Hepatocyte (in vitro differentiated cells): ENCODE results near the gene FAM210A. TPM values are rescaled to one million over a fixed set of nuclear protein-coding genes. Genes with fewer than 3 reads are reported as not detected.

Source experiments
- DNase-seq: peaks from one replicate; pipeline ENCODE4 v3.0.0-alpha.2; 2016; ENCODE audit warnings: low spot score
- H2AFZ ChIP-seq: fragments of 200-600 bp; sonication (generic); 2 replicates; pipeline ENCODE4 v1.6.0; 2016; ENCODE audit warnings: antibody characterized with exemption, mild to moderate bottlenecking
- H3K27ac ChIP-seq: fragments of 200-600 bp; sonication (generic); 2 replicates; pipeline ENCODE4 v1.5.1; 2016; ENCODE audit warnings: mild to moderate bottlenecking
- H3K27me3 ChIP-seq: fragments of 200-600 bp; sonication (generic); 2 replicates; pipeline ENCODE4 v1.6.1; 2016
- H3K36me3 ChIP-seq: fragments of 200-600 bp; sonication (generic); replicated peaks from 2 replicates; pipeline ENCODE4 v1.5.1; 2016; ENCODE audit warnings: low read depth; ENCODE audit not compliant: insufficient read depth
- H3K4me1 ChIP-seq: fragments of 200-600 bp; sonication (generic); 2 replicates; pipeline ENCODE4 v1.5.1; 2016; ENCODE audit warnings: mild to moderate bottlenecking, moderate library complexity; ENCODE audit not compliant: insufficient read depth
- H3K4me2 ChIP-seq: fragments of 200-600 bp; sonication (generic); 2 replicates; pipeline ENCODE4 v1.6.0; 2016
- H3K4me3 ChIP-seq: fragments of 200-600 bp; sonication (generic); 2 replicates; pipeline ENCODE4 v1.5.1; 2016; ENCODE audit warnings: mild to moderate bottlenecking
- H3K79me2 ChIP-seq: fragments of 200-600 bp; sonication (generic); 2 replicates; pipeline ENCODE4 v1.6.0; 2017; ENCODE audit warnings: mild to moderate bottlenecking
- H3K9me2 ChIP-seq: fragments of 200-600 bp; sonication (generic); replicated peaks from 2 replicates; pipeline ENCODE4 v1.6.0; 2017; ENCODE audit warnings: mild to moderate bottlenecking; ENCODE audit not compliant: insufficient read depth
- H3K9me3 ChIP-seq: fragments of 200-600 bp; sonication (generic); 2 replicates; pipeline ENCODE4 v1.5.1; 2016; ENCODE audit warnings: low read depth, mild to moderate bottlenecking
- H4K20me1 ChIP-seq: fragments of 200-600 bp; sonication (generic); 2 replicates; pipeline ENCODE4 v1.6.0; 2016; ENCODE audit warnings: mild to moderate bottlenecking; ENCODE audit not compliant: insufficient read depth, poor library complexity, severe bottlenecking
- CTCF ChIP-seq: fragments of 200-600 bp; sonication (generic); IDR thresholded peaks from 2 replicates; pipeline ENCODE4 v1.5.1; 2016; ENCODE audit warnings: antibody characterized with exemption, mild to moderate bottlenecking; ENCODE audit not compliant: poor library complexity
- EZH2 ChIP-seq: fragments of 200-600 bp; sonication (generic); IDR thresholded peaks from 2 replicates; pipeline ENCODE4 v1.6.1; 2016; ENCODE audit warnings: antibody characterized with exemption, mild to moderate bottlenecking, borderline replicate concordance
- EZH2phosphoT487 ChIP-seq: fragments of 200-600 bp; sonication (generic); IDR thresholded peaks from one replicate; pipeline ENCODE4 v1.6.1; 2018; ENCODE audit warnings: antibody characterized with exemption, mild to moderate bottlenecking, low read depth, moderate library complexity; ENCODE audit not compliant: unreplicated experiment, severe bottlenecking
- WGBS: methylation state at CpG from one replicate; pipeline ENCODE4 v1.1.6; 2016; ENCODE audit warnings: low lambda C conversion rate; ENCODE audit errors: missing lambda C conversion rate; 5-methylcytosine and 5-hydroxymethylcytosine counted together
- polyA plus RNA-seq: library from polyadenylated mRNA; unstranded; fragments of >200 nt; fragmentation: Nextera tagmentation; extraction: Ambion mirVana; gene quantifications from 2 replicates; pipeline ENCODE4 v1.2.1, GENCODE V29; 2016
- total RNA-seq: library from RNA; depleted of rRNA; stranded (reverse); fragments of >200 nt; gene quantifications from 2 replicates; pipeline ENCODE4 v1.2.3, GENCODE V29; 2014

The FAM210A gene
- total and polyA plus RNA-seq, 2 experiments from 2014 or later: 13.9 to 20.6 TPM

- no peaks in the 10 kb centered on the region for H3K36me3 ChIP-seq
- H3K4me2 ChIP-seq: no peak overlapping the region
- WGBS: 67% methylated on average over 10 of the region's 10 CpGs
- no peak overlapping the region for H2AFZ ChIP-seq
- DNase-seq: no peak
- H3K4me1 ChIP-seq: no peaks in the 10 kb centered on the region
- H3K9me3 ChIP-seq: no peaks in the 10 kb centered on the region
- no peaks in the 10 kb centered on the region for H3K9me2 ChIP-seq
- TF ChIP-seq EZH2 (no peak), EZH2phosphoT487 (no peak), CTCF (no peak)
- H3K27ac ChIP-seq: no peak overlapping the region
- H3K79me2 ChIP-seq: no peaks in the 10 kb centered on the region
- H4K20me1 ChIP-seq: no peaks in the 10 kb centered on the region
- no peak overlapping the region for H3K4me3 ChIP-seq
- no peaks in the 10 kb centered on the region for H3K27me3 ChIP-seq
Observed at GRCh38 chr18:13623348-13623747, 103.0 kb downstream of the FAM210A start.

GRCh38 chr18:13622751-13623150 is 103.6 kb downstream of the FAM210A start:
- DNase-seq: no peak
- no peak overlapping the region for H3K4me3 ChIP-seq
- no peaks in the 10 kb centered on the region for H3K4me1 ChIP-seq
- 98% methylated on average over 8 of the region's 8 CpGs for WGBS
- H3K4me2 ChIP-seq: no peak overlapping the region
- H3K9me3 ChIP-seq: no peaks in the 10 kb centered on the region
- no peak for TF ChIP-seq CTCF
- TF ChIP-seq EZH2phosphoT487: no peak
- TF ChIP-seq EZH2: no peak
- H2AFZ ChIP-seq: no peak overlapping the region
- H3K9me2 ChIP-seq: no peaks in the 10 kb centered on the region
- H3K27ac ChIP-seq: no peak overlapping the region
- H3K79me2 ChIP-seq: no peaks in the 10 kb centered on the region
- H3K27me3 ChIP-seq: no peaks in the 10 kb centered on the region
- H3K36me3 ChIP-seq: no peaks in the 10 kb centered on the region
- no peaks in the 10 kb centered on the region for H4K20me1 ChIP-seq

GRCh38 chr18:13621886-13622619 is 104.3 kb downstream of the FAM210A start:
- no peaks in the 10 kb centered on the region for H4K20me1 ChIP-seq
- H3K9me3 ChIP-seq: no peaks in the 10 kb centered on the region
- no peak for TF ChIP-seq EZH2phosphoT487
- TF ChIP-seq EZH2: no peak
- TF ChIP-seq CTCF: no peak
- WGBS: 89% methylated on average over 17 of the region's 19 CpGs
- H3K36me3 ChIP-seq: no peaks in the 10 kb centered on the region
- no peak overlapping the region for H2AFZ ChIP-seq
- H3K4me1 ChIP-seq: no peaks in the 10 kb centered on the region
- no peaks in the 10 kb centered on the region for H3K27me3 ChIP-seq
- no peak overlapping the region for H3K27ac ChIP-seq
- DNase-seq: no peak
- no peak overlapping the region for H3K4me3 ChIP-seq
- no peaks in the 10 kb centered on the region for H3K9me2 ChIP-seq
- no peaks in the 10 kb centered on the region for H3K79me2 ChIP-seq
- no peak overlapping the region for H3K4me2 ChIP-seq

- no peak for DNase-seq
- Histone ChIP-seq H3K4me2 (no peak overlapping the region), H3K4me1 (no peaks in the 10 kb centered on the region), H3K9me2 (no peaks in the 10 kb centered on the region), H3K36me3 (no peaks in the 10 kb centered on the region), H3K79me2 (no peaks in the 10 kb centered on the region), H3K27ac (no peak overlapping the region), H4K20me1 (no peaks in the 10 kb centered on the region), H3K9me3 (no peaks in the 10 kb centered on the region), H2AFZ (no peak overlapping the region), H3K4me3 (no peak overlapping the region), H3K27me3 (no peaks in the 10 kb centered on the region)
- TF ChIP-seq EZH2phosphoT487 (no peak), EZH2 (no peak), CTCF (no peak)
- 96% methylated on average over 16 of the region's 23 CpGs for WGBS
Observed at GRCh38 chr18:13621446-13621849, 104.9 kb downstream of the FAM210A start.
